NOMO-1 treated with dmso at 0.1 percent for 144 hours (cell line): Measurements from ENCODE around the gene RGL2.
A peak's percentile ranks its signal among the peaks of the same experiment; 100 is the strongest.
"Not testable (repeated sequence)": the region's sequence is repeated elsewhere in the genome, so short reads cannot be mapped to it uniquely, and the experiment has no call there.

Source experiments
- DNase-seq: peaks from one replicate; lab custom pipeline; 2025; ENCODE audit not compliant: unreplicated experiment; lab: John Stamatoyannopoulos, UW

RGL2 gene

GRCh38 chr6:33298773-33299236, at the start of gene RGL2:
Gene RGL2 (minus strand): TSS chr6:33298942. CDS start chr6:33298610, 332 bp downstream.
- peak; percentile 80 for DNase-seq

GRCh38 chr6:33347816-33348215, 49.1 kb upstream of the RGL2 start:
- DNase-seq, result no peak

- DNase-seq, result not testable (repeated sequence)
Measured at GRCh38 chr6:33346972-33347371, 48.2 kb upstream of the RGL2 start.

GRCh38 chr6:33344701-33345697, 46.3 kb upstream of the RGL2 start:
- DNase-seq, result peak; percentile 45

- no peak for DNase-seq
Measured at GRCh38 chr6:33343953-33344611, 45.3 kb upstream of the RGL2 start.

- not testable (repeated sequence) for DNase-seq
Measured at GRCh38 chr6:33343606-33343952, 44.8 kb upstream of the RGL2 start.

- DNase-seq, result no peak
Measured at GRCh38 chr6:33339193-33339592, 40.5 kb upstream of the RGL2 start.

GRCh38 chr6:33336495-33336894, 37.8 kb upstream of the RGL2 start:
- DNase-seq, result no peak

GRCh38 chr6:33335916-33336315, 37.2 kb upstream of the RGL2 start:
- DNase-seq, result no peak

GRCh38 chr6:33333666-33334065, 34.9 kb upstream of the RGL2 start:
- no peak for DNase-seq

GRCh38 chr6:33330736-33331135, 32.0 kb upstream of the RGL2 start:
- no peak for DNase-seq

- DNase-seq, result no peak
Measured at GRCh38 chr6:33329058-33329457, 30.3 kb upstream of the RGL2 start.

GRCh38 chr6:33324125-33324524, 25.4 kb upstream of the RGL2 start:
- no peak for DNase-seq

GRCh38 chr6:33323623-33323948, 24.8 kb upstream of the RGL2 start:
- DNase-seq, result no peak

GRCh38 chr6:33321227-33321626, 22.5 kb upstream of the RGL2 start:
- DNase-seq, result no peak

- no peak for DNase-seq
Measured at GRCh38 chr6:33320315-33321181, 21.8 kb upstream of the RGL2 start.

- no peak for DNase-seq
Measured at GRCh38 chr6:33319939-33320314, 21.2 kb upstream of the RGL2 start.

- no peak for DNase-seq
Measured at GRCh38 chr6:33318426-33319073, 19.8 kb upstream of the RGL2 start.

- DNase-seq, result peak; percentile 97
Measured at GRCh38 chr6:33317669-33318425, 19.1 kb upstream of the RGL2 start, which contains the start of gene ZBTB22. Gene ZBTB22 (minus strand): TSS chr6:33317744. CDS start chr6:33316916, 828 bp downstream.

GRCh38 chr6:33317419-33317668, 18.6 kb upstream of the RGL2 start:
- DNase-seq, result no peak
